Measurements from ENCODE around the gene ENOX1.

ENOX1 gene

DNA sequence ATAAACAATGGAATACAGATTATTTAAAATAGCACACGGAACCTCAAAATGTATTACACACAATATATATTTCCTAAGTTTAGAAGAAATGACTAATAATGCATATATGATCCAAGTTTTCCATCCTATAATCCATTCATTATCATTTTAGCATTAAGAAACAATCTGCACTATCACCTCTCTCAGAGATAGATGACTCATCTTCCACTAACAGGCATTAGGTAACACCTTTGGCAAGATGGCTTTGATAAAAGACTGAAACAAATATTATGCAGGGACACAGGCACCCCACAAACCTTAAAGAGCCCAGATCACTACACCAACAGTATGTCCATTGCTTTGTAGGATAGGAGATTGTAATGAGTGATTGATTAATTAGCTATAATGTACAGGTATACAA, 4.1 kb downstream of the ENOX1 start:
- H3K4me3 ChIP-seq, result no peak overlapping the region
- H3K27ac ChIP-seq, result no peak overlapping the region
- H3K9me3 ChIP-seq (ENCODE audit: low read depth, low read length), result no peaks in the 10 kb centered on the region
- TF ChIP-seq FOXP2 (optimal IDR thresholded peaks at IDR 0.05; ENCODE audit: control extremely low read depth, extremely low read length, insufficient read depth) (no peak), EZH2 (IDR thresholded peaks at IDR 0.05) (no peak), POLR2AphosphoS5 (IDR thresholded peaks at IDR 0.05; ENCODE audit: borderline replicate concordance, low read depth, low read length) (no peak)
- H3K9ac ChIP-seq (ENCODE audit: insufficient read length), result no peak overlapping the region
- no peaks in the 10 kb centered on the region for H3K36me3 ChIP-seq (ENCODE audit: insufficient read depth, low read length)
- DNase-seq (ENCODE audit: low read depth, low spot score), result no peak

GRCh38 chr13:43780666-43781065, 6.1 kb downstream of the ENOX1 start:
- Histone ChIP-seq H3K9me3 (ENCODE audit: low read depth, low read length) (no peaks in the 10 kb centered on the region), H3K36me3 (ENCODE audit: insufficient read depth, low read length) (no peaks in the 10 kb centered on the region), H3K4me3 (no peak overlapping the region), H3K9ac (ENCODE audit: insufficient read length) (no peak overlapping the region), H3K27ac (no peak overlapping the region)
- no peak for DNase-seq (ENCODE audit: low read depth, low spot score)
- TF ChIP-seq FOXP2 (optimal IDR thresholded peaks at IDR 0.05; ENCODE audit: control extremely low read depth, extremely low read length, insufficient read depth) (no peak), EZH2 (IDR thresholded peaks at IDR 0.05) (no peak), POLR2AphosphoS5 (IDR thresholded peaks at IDR 0.05; ENCODE audit: borderline replicate concordance, low read depth, low read length) (no peak)

DNA sequence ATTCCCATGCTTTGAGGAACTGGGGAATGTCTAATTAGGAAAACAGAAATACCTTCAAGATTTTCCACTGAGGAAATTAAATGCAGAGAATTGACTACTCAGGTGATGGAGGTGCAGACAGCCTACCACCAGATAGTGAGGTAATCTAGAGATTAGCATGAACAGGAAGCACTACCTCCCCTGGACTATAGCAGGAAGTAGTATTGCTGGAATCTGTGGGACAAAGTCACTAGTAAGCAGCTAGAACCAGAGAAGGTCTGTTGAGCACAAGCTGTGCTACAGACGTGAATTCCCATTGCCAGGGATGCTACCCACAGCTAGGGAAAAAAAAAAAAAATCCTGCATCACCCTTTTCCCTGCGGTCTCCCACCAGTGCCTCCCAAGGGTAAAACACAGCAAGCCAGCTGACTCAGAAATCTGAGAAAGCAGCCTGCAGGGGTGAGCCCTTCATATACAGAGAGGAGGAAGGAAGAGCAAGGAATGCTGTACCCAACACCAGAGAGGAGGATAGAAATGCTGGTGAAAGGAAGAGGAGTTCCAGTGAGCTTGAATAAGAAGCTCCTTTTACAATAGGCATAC, 10.2 kb downstream of the ENOX1 start:
- no peak for DNase-seq (ENCODE audit: low read depth, low spot score)
- TF ChIP-seq FOXP2 (optimal IDR thresholded peaks at IDR 0.05; ENCODE audit: control extremely low read depth, extremely low read length, insufficient read depth) (no peak), EZH2 (IDR thresholded peaks at IDR 0.05) (no peak), POLR2AphosphoS5 (IDR thresholded peaks at IDR 0.05; ENCODE audit: borderline replicate concordance, low read depth, low read length) (no peak)
- Histone ChIP-seq H3K9ac (ENCODE audit: insufficient read length) (no peak overlapping the region), H3K27ac (no peak overlapping the region), H3K4me3 (no peak overlapping the region), H3K36me3 (ENCODE audit: insufficient read depth, low read length) (no peaks in the 10 kb centered on the region), H3K9me3 (ENCODE audit: low read depth, low read length) (no peaks in the 10 kb centered on the region)

DNA sequence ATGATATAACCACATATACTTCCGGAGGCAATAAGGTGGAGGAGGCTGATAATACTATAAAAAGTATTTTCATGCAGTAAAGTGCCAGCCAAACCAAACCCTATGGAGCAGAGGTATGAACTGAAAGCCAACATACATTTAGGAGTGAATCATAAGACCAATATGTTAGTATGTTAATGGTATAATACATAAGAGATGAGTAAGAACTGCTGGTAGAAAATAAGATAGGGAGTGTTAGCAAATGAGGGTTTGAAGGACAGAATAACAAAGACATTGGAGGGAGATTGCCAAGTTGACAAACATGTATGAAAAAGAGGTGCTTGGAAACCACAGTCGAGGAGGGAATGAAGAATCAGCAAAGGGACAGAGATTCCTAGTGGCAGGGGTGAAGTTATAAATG, 10.8 kb downstream of the ENOX1 start:
- Histone ChIP-seq H3K27ac (no peak overlapping the region), H3K4me3 (no peak overlapping the region), H3K9ac (ENCODE audit: insufficient read length) (no peak overlapping the region), H3K9me3 (ENCODE audit: low read depth, low read length) (no peaks in the 10 kb centered on the region), H3K36me3 (ENCODE audit: insufficient read depth, low read length) (no peaks in the 10 kb centered on the region)
- TF ChIP-seq FOXP2 (optimal IDR thresholded peaks at IDR 0.05; ENCODE audit: control extremely low read depth, extremely low read length, insufficient read depth) (no peak), EZH2 (IDR thresholded peaks at IDR 0.05) (no peak), POLR2AphosphoS5 (IDR thresholded peaks at IDR 0.05; ENCODE audit: borderline replicate concordance, low read depth, low read length) (no peak)
- no peak for DNase-seq (ENCODE audit: low read depth, low spot score)

DNA sequence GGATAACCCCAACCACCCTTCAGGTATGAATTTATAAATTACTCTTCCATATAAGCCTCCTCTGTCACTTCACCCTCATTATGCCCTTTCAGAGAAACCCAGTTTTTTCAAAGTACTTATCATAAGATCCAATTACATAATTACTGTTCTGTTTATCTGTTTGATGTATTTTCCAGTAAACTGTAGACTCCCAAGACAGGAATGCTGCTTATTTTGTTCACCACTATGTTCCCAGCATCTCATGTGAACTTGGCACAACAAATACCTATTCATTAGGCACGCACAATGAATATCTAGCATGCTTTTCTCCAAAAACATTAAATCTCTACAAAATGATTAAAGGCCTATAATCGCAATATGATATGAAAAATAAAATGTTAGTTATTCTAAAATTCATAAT, 13.2 kb downstream of the ENOX1 start:
- Histone ChIP-seq H3K36me3 (ENCODE audit: insufficient read depth, low read length) (no peaks in the 10 kb centered on the region), H3K4me3 (no peak overlapping the region), H3K9me3 (ENCODE audit: low read depth, low read length) (no peaks in the 10 kb centered on the region), H3K27ac (no peak overlapping the region), H3K9ac (ENCODE audit: insufficient read length) (no peak overlapping the region)
- TF ChIP-seq EZH2 (IDR thresholded peaks at IDR 0.05) (no peak), FOXP2 (optimal IDR thresholded peaks at IDR 0.05; ENCODE audit: control extremely low read depth, extremely low read length, insufficient read depth) (no peak), POLR2AphosphoS5 (IDR thresholded peaks at IDR 0.05; ENCODE audit: borderline replicate concordance, low read depth, low read length) (no peak)
- no peak for DNase-seq (ENCODE audit: low read depth, low spot score)

GRCh38 chr13:43770871-43771270, 15.9 kb downstream of the ENOX1 start:
- Histone ChIP-seq H3K36me3 (ENCODE audit: insufficient read depth, low read length) (no peaks in the 10 kb centered on the region), H3K9me3 (ENCODE audit: low read depth, low read length) (no peaks in the 10 kb centered on the region), H3K27ac (no peak overlapping the region), H3K9ac (ENCODE audit: insufficient read length) (no peak overlapping the region), H3K4me3 (no peak overlapping the region)
- no peak for DNase-seq (ENCODE audit: low read depth, low spot score)
- TF ChIP-seq EZH2 (IDR thresholded peaks at IDR 0.05) (no peak), FOXP2 (optimal IDR thresholded peaks at IDR 0.05; ENCODE audit: control extremely low read depth, extremely low read length, insufficient read depth) (no peak), POLR2AphosphoS5 (IDR thresholded peaks at IDR 0.05; ENCODE audit: borderline replicate concordance, low read depth, low read length) (no peak)

DNA sequence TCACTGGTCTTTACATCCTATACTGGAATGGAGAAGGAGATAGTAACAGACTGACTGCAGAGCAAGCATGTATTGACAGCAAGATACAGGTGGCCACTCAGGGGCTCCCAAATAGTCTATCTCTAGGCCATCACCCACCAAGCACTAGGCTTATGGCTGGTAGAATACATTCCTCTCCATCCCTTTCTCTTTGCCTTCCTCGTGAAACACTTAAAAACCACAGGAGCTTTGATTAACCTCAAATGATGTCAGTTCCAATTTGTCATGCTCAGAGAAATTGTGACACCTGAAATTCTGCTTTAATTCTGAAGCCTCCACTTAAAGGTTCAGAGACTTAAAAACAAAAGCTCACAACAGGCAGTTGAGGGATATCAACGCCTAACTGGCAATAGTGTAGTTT, 17.2 kb downstream of the ENOX1 start:
- no peak overlapping the region for H3K9ac ChIP-seq (ENCODE audit: insufficient read length)
- no peaks in the 10 kb centered on the region for H3K36me3 ChIP-seq (ENCODE audit: insufficient read depth, low read length)
- DNase-seq (ENCODE audit: low read depth, low spot score), result no peak
- H3K4me3 ChIP-seq, result no peak overlapping the region
- H3K9me3 ChIP-seq (ENCODE audit: low read depth, low read length), result no peaks in the 10 kb centered on the region
- H3K27ac ChIP-seq, result no peak overlapping the region
- no peak for TF ChIP-seq EZH2 (IDR thresholded peaks at IDR 0.05)
- TF ChIP-seq POLR2AphosphoS5 (IDR thresholded peaks at IDR 0.05; ENCODE audit: borderline replicate concordance, low read depth, low read length), result no peak
- TF ChIP-seq FOXP2 (optimal IDR thresholded peaks at IDR 0.05; ENCODE audit: control extremely low read depth, extremely low read length, insufficient read depth), result no peak

- Histone ChIP-seq H3K9me3 (ENCODE audit: low read depth, low read length) (no peaks in the 10 kb centered on the region), H3K9ac (ENCODE audit: insufficient read length) (no peak overlapping the region), H3K4me3 (no peak overlapping the region), H3K36me3 (ENCODE audit: insufficient read depth, low read length) (no peaks in the 10 kb centered on the region), H3K27ac (no peak overlapping the region)
- DNase-seq (ENCODE audit: low read depth, low spot score), result no peak
- TF ChIP-seq EZH2 (IDR thresholded peaks at IDR 0.05), result no peak
- TF ChIP-seq FOXP2 (optimal IDR thresholded peaks at IDR 0.05; ENCODE audit: control extremely low read depth, extremely low read length, insufficient read depth), result no peak
- TF ChIP-seq POLR2AphosphoS5 (IDR thresholded peaks at IDR 0.05; ENCODE audit: borderline replicate concordance, low read depth, low read length), result no peak
These were observed 19.3 kb downstream of the ENOX1 start for GRCh38 chr13:43767341-43767931.

DNA sequence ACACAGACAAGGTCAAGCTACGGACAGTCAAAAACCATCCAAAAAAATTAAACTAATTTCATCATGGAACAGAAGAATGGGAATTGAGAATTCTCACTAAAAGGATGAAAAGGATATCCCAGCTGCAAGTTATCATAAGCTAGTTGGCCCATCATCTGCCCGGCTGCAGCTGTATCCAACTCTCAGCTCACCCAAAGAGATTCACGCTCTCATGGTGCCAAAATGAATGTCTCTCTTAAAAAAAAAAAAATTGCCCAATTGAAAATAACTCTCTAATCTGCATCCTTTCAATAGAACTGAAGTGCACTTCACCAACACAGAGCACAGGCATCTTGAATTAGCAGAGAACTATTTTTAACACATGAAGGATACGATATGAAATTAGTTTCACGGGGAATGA, 20.0 kb downstream of the ENOX1 start:
- H3K36me3 ChIP-seq (ENCODE audit: insufficient read depth, low read length), result no peaks in the 10 kb centered on the region
- DNase-seq (ENCODE audit: low read depth, low spot score), result no peak
- TF ChIP-seq EZH2 (IDR thresholded peaks at IDR 0.05) (no peak), FOXP2 (optimal IDR thresholded peaks at IDR 0.05; ENCODE audit: control extremely low read depth, extremely low read length, insufficient read depth) (no peak)

More for the DNA sequence above, 20.0 kb downstream of the ENOX1 start:
- no peak overlapping the region for H3K9ac ChIP-seq (ENCODE audit: insufficient read length)
- H3K9me3 ChIP-seq (ENCODE audit: low read depth, low read length), result no peaks in the 10 kb centered on the region
- H3K4me3 ChIP-seq, result no peak overlapping the region
- H3K27ac ChIP-seq, result no peak overlapping the region

Measured in SK-N-MC (cell line).